ENCODE measurements around the gene FBLN1.

FBLN1 gene

DNA sequence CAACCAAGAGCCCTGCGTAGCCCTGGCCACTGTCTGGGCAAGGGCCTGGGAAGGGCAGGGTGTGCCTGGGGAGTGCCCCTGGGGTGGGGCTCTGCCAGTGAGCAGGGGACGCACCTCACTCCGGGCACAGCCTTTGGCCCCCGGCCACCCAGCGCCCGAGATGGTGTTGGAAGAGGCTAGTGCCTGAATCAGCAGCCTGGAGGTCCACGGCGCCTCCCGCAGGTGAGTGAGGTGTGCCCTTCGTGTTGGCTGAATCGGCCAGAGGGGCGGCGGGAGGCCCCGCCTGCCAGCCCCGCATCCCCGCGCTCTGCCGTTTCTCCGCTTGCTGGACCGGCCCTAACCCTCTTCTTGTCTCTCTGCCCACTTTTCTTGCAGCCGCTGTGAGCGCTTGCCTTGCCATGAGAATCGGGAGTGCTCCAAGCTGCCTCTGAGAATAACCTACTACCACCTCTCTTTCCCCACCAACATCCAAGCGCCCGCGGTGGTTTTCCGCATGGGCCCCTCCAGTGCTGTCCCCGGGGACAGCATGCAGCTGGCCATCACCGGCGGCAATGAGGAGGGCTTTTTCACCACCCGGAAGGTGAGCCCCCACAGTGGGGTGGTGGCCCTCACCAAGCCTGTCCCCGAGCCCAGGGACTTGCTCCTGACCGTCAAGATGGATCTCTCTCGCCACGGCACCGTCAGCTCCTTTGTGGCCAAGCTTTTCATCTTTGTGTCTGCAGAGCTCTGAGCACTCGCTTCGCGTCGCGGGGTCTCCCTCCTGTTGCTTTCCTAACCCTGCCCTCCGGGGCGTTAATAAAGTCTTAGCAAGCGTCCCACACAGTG, 60.1 kb downstream of the FBLN1 start:
- in situ Hi-C loops (cut with MboI; ENCODE audit: low sequenced_read_pairs): no loop called here

GRCh38 chr22:45563362-45564040, 60.8 kb downstream of the FBLN1 start:
- in situ Hi-C loops (cut with MboI; ENCODE audit: low sequenced_read_pairs): no loop called here

- in situ Hi-C loops (cut with MboI; ENCODE audit: low sequenced_read_pairs): no loop called here
These were observed 61.8 kb downstream of the FBLN1 start for GRCh38 chr22:45564349-45565030.

- in situ Hi-C loops (cut with MboI; ENCODE audit: low sequenced_read_pairs): no loop called here
These were observed 62.5 kb downstream of the FBLN1 start for GRCh38 chr22:45565171-45565570.

- in situ Hi-C loops (cut with MboI; ENCODE audit: low sequenced_read_pairs): no loop called here
These were observed 63.3 kb downstream of the FBLN1 start for GRCh38 chr22:45565973-45566372.

DNA sequence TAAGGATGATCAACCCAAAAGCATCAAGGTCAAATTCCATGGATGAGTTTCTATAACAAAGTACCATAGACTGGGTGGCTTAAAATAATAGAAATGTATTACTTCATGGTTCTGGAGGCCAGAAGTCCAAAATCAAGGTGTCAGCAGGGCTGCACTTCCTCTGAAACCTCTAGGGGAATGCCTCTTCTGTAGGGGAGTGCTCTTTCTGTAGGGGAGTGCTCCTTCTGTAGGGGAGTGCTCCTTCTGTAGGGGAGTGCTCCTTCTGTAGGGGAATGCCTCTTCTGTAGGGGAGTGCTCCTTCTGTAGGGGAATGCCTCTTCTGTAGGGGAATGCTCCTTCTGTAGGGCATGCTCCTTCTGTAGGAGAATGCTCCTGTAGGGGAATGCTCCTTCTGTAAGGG, 65.5 kb downstream of the FBLN1 start:
- in situ Hi-C loops (cut with MboI; ENCODE audit: low sequenced_read_pairs): no loop called here

- in situ Hi-C loops (cut with MboI; ENCODE audit: low sequenced_read_pairs): loop anchor here (10.0 kb wide), 1 partner anchor 544 kb away; no protein-coding TSS in a partner anchor
These were observed 68.4 kb downstream of the FBLN1 start for GRCh38 chr22:45571089-45571488.

DNA sequence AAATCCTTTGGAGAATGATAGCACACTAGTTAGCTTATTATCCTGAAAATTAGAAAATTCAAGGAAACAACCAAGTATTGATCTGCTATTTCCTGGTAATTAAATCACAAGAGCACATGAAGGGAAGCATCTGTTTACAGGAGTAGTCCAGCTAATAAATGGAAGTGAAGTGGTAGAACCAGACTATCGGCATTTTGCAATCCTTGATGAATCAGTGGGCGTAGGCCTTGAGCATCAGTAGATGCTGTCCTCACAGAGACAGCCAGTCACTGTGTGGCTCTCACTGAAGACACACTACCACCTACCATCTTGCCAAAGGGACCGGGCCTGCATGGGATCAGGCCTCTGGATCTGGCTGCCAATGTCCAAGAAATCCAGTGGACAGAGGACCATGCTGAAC, 69.8 kb downstream of the FBLN1 start:
- in situ Hi-C loops (cut with MboI; ENCODE audit: low sequenced_read_pairs): loop anchor here (10.0 kb wide), 1 partner anchor 542 kb away; no protein-coding TSS in a partner anchor

- in situ Hi-C loops (cut with MboI; ENCODE audit: low sequenced_read_pairs): loop anchor here (10.0 kb wide), 1 partner anchor 541 kb away; no protein-coding TSS in a partner anchor
These were observed 71.5 kb downstream of the FBLN1 start for GRCh38 chr22:45574069-45574703.

DNA sequence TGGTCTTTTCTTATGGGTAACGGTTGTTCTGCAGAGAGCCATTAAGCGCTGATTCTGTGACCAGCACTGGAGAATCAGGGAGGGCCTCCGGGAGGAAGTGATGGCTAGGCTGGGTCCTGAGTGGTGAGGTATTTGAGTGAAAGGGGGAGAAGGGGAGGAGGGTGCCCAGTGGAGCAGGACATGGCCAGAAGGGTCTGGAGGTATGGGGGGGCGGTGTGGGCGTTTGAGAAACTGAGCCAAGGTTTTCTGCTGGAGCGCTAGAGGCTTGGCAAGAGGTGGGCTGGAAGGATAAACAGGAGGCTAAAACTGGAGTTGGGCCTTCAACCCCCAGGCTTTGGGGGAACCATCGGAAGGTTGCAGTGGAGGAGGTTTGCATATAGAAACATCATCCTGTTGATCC, 72.5 kb downstream of the FBLN1 start:
- in situ Hi-C loops (cut with MboI; ENCODE audit: low sequenced_read_pairs): loop anchor here (10.0 to 25.0 kb wide), 2 partner anchors 540 to 962 kb away; partner anchors contain the start of gene CELSR1

GRCh38 chr22:45575607-45576272, 73.1 kb downstream of the FBLN1 start:
- in situ Hi-C loops (cut with MboI; ENCODE audit: low sequenced_read_pairs): loop anchor here (10.0 to 25.0 kb wide), 2 partner anchors 539 to 962 kb away; partner anchors contain the start of gene CELSR1

GRCh38 chr22:45576273-45576625, 73.6 kb downstream of the FBLN1 start:
- in situ Hi-C loops (cut with MboI; ENCODE audit: low sequenced_read_pairs): loop anchor here (10.0 to 25.0 kb wide), 2 partner anchors 539 to 961 kb away; partner anchors contain the start of gene CELSR1

- in situ Hi-C loops (cut with MboI; ENCODE audit: low sequenced_read_pairs): loop anchor here (10.0 to 25.0 kb wide), 2 partner anchors 538 to 960 kb away; partner anchors contain the start of gene CELSR1
These were observed 74.2 kb downstream of the FBLN1 start for GRCh38 chr22:45576730-45577464.

DNA sequence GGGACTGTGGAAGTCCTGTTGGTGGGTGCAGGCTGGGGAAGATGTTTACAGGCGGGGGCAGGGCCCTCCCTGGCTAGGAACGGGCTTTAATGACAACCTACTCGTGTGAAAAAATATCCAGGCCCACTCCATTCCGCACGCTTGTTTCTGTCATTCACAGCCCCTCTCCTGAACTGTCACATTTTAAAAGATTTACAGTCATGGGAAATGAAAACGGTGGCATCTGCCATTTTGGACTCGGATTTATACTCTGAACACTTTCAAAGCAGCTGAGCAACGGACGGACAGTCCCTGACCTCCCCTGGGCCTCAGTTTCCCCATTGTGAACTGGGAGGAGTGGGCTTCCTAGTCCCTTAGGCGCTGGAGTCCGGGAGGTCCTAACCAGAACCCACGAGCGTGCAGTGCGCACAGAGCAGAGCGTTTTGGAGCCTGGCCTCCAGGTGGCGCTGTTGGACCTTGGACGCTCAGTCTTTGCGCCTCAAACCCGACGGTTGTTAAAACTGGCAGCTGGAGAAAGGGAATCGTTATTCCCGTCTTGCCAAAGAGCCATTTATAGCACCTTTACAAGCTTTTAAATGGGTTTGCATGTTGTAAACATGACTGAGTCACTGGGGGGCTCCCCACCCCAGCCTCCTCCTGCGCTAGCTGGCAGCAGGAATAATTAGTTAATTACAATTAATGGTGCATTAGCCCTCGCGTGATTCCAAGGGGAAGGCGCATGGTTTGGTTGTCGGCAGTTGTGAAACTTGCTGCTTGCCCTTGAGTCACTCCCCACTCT, 75.3 kb downstream of the FBLN1 start:
- in situ Hi-C loops (cut with MboI; ENCODE audit: low sequenced_read_pairs): loop anchor here (10.0 to 25.0 kb wide), 2 partner anchors 537 to 959 kb away; partner anchors contain the start of gene CELSR1

GRCh38 chr22:45578524-45579147, 76.0 kb downstream of the FBLN1 start:
- in situ Hi-C loops (cut with MboI; ENCODE audit: low sequenced_read_pairs): loop anchor here (10.0 to 25.0 kb wide), 2 partner anchors 536 to 959 kb away; partner anchors contain the start of gene CELSR1

GRCh38 chr22:45579306-45579705, 76.6 kb downstream of the FBLN1 start:
- in situ Hi-C loops (cut with MboI; ENCODE audit: low sequenced_read_pairs): loop anchor here (10.0 to 25.0 kb wide), 2 partner anchors 535 to 958 kb away; partner anchors contain the start of gene CELSR1

DNA sequence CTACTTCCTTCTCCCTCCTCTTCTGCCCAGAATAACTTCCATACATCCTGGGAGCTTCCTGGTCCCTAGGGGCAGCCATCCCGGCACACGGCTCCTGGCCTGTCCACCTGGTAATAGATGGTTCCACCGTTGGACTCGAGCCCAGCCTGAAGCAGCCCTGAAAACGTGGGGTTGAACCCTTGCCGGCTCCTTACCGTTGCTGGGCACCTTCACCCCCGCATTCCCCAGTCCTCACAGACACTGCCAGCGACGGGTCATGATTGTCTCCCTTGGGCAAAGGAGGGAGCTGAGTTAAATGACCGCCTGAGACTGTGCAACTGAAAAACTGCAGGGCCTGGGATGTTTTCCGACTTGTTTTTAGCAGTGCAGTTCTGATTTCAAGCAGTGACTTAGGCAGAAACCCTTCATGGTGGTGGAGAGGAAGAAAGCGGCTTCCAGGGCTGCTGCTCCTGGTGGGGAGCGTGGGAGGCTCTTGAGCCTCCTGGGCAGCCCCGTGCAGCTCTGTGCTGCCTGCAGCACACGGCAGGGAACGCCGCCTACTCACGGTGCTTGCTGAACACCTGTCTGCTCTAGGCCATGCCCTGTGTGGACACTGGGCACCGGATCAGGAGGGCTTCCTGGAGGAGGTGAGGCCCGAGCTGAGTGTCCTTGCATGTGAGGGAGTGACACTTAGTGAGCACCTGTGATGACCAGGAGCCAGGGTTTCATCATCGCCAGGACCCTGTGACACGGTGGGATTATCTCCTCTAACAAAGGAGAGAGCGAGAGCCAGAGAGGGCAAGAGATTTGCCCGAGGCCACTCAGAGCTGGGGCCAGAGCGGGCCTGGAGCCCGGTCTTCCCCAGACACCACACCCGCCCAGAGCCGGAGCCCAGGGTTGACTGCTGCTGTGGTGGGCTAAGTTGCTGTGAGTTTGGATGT, 77.4 kb downstream of the FBLN1 start:
- in situ Hi-C loops (cut with MboI; ENCODE audit: low sequenced_read_pairs): loop anchor here (5.0 to 25.0 kb wide), 3 partner anchors 402 to 957 kb away; partner anchors contain the start of gene CELSR1
